Hepatocyte (in vitro differentiated cells): ENCODE data around the gene RACGAP1.

Experiments
- CTCF ChIP-seq: fragments of 200-600 bp; sonication (generic); IDR thresholded peaks from 2 replicates; pipeline ENCODE4 v1.5.1; 2016; ENCODE audit warnings: antibody characterized with exemption, mild to moderate bottlenecking; ENCODE audit not compliant: poor library complexity
- EZH2 ChIP-seq: fragments of 200-600 bp; sonication (generic); IDR thresholded peaks from 2 replicates; pipeline ENCODE4 v1.6.1; 2016; ENCODE audit warnings: antibody characterized with exemption, mild to moderate bottlenecking, borderline replicate concordance
- EZH2phosphoT487 ChIP-seq: fragments of 200-600 bp; sonication (generic); IDR thresholded peaks from one replicate; pipeline ENCODE4 v1.6.1; 2018; ENCODE audit warnings: antibody characterized with exemption, mild to moderate bottlenecking, low read depth, moderate library complexity; ENCODE audit not compliant: unreplicated experiment, severe bottlenecking

DNA sequence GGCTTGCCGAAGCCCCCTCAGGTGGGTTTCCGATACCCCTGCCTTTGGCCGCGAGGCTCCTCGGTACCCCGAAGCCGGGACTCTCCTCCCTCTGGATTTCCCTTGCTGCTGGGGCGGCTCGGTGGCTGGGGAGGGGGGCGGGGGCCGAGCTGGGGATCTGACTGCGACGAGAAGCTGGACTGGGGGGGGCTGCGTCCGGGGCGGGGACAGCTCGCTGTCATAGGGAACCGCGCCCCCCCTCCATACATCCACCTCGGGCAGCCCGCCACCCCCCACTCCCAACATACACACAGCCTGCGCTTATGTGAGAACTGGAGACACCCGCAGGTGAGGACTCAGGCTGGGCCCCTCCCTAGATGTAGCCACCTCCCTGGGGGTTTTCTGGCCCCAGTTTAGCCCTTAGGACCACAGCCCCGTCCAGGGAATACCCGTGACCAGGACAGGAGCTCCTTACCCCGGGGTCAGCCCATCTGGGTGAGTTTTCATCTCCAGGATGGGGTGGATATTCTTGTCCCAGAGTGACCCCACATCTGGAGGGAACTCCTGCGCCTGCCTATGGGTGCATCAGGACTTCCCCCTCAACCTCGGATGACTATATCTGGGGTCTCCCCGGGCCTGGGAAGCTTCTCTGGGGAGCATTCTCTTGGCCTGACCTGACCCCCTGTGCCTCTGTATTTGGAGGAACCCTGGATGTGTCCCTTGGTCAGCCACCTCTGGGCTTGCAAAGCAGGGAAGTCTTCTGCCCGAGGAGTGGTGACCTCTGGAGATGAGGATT is 32.8 kb upstream of the RACGAP1 start:
- TF ChIP-seq CTCF: no peak
- TF ChIP-seq EZH2: no peak
- TF ChIP-seq EZH2phosphoT487: no peak
